Endodermal cell (in vitro differentiated cells): ENCODE measurements around the gene KDM1A. TPM values are rescaled to one million over a fixed set of nuclear protein-coding genes. Genes with fewer than 3 reads are reported as not detected.

ENCODE experiments used
- DNase-seq: peaks from one replicate; pipeline ENCODE4 v3.0.0-alpha.2; 2017
- H3K27ac ChIP-seq: 2 replicates; pipeline ENCODE4 v1.5.1; 2013; ENCODE audit warnings: mild to moderate bottlenecking, low read depth, low read length, moderate library complexity
- H3K27me3 ChIP-seq: 2 replicates; pipeline ENCODE4 v1.6.1; 2013; ENCODE audit warnings: mild to moderate bottlenecking, low read length, moderate library complexity; ENCODE audit not compliant: insufficient read depth, control insufficient read depth, poor library complexity, severe bottlenecking
- H3K36me3 ChIP-seq: 2 replicates; pipeline ENCODE4 v1.7.0; 2013; ENCODE audit warnings: mild to moderate bottlenecking, low read length, moderate library complexity; ENCODE audit not compliant: control insufficient read depth, insufficient read depth
- H3K4me1 ChIP-seq: one replicate; pipeline ENCODE4 v1.7.0; 2013; ENCODE audit warnings: low read length; ENCODE audit not compliant: control insufficient read depth, insufficient read depth
- H3K4me3 ChIP-seq: 2 replicates; pipeline ENCODE4 v1.5.1; 2013; ENCODE audit warnings: mild to moderate bottlenecking, low read length, moderate library complexity
- H3K9ac ChIP-seq: 2 replicates; pipeline ENCODE4 v1.6.1; 2013; ENCODE audit warnings: mild to moderate bottlenecking, low read length, moderate library complexity; ENCODE audit not compliant: poor library complexity, severe bottlenecking; ENCODE audit errors: extremely low read depth
- H3K9me3 ChIP-seq: 2 replicates; pipeline ENCODE4 v1.6.1; 2013; ENCODE audit warnings: mild to moderate bottlenecking, low read length, moderate library complexity; ENCODE audit not compliant: control insufficient read depth
- H3K27ac Mint-ChIP-seq: 2 replicates; pipeline ENCODE4 v1.8.0; 2020; ENCODE audit warnings: mixed read lengths
- H3K27me3 Mint-ChIP-seq: 2 replicates; pipeline ENCODE4 v1.8.0; 2021; ENCODE audit warnings: mild to moderate bottlenecking, mixed read lengths; ENCODE audit not compliant: insufficient read depth
- H3K36me3 Mint-ChIP-seq: 2 replicates; pipeline ENCODE4 v1.8.0; 2020; ENCODE audit warnings: low read depth, mixed read lengths
- H3K4me1 Mint-ChIP-seq: 2 replicates; pipeline ENCODE4 v1.8.0; 2020; ENCODE audit warnings: mixed read lengths
- H3K4me3 Mint-ChIP-seq: 2 replicates; pipeline ENCODE4 v1.8.0; 2020; ENCODE audit warnings: mild to moderate bottlenecking, moderate library complexity, mixed read lengths
- H3K9me3 Mint-ChIP-seq: 2 replicates; pipeline ENCODE4 v1.8.0; 2020; ENCODE audit warnings: mild to moderate bottlenecking, mixed read lengths
- WGBS, 2 experiments: methylation state at CpG; one replicate each; pipeline versions ENCODE4 v1.1.5 to v1.1.7; 2013; ENCODE audit warnings: missing lambda C conversion rate in 2 of 2, mixed read lengths in 1 of 2; ENCODE audit not compliant: insufficient coverage in 1 of 2, insufficient read length in 1 of 2; 5-methylcytosine and 5-hydroxymethylcytosine counted together
- total RNA-seq, 2 donors: library from RNA; stranded (reverse); fragmentation: NEBNext Ultra II Directional in 1 of 2; extraction: Animal tissue kit (Norgen Biotek cat#: 25700) in 1 of 2; gene quantifications; 2 replicates in 1 of 2; 3 replicates in 1 of 2; pipeline ENCODE4 v1.2.1, GENCODE V29; 2021
- TF ChIP-seq, protein P1 (sequence below): fragments of 200-600 bp; sonication (generic); conservative IDR thresholded peaks from 2 replicates; pipeline ENCODE4 v1.5.0; 2021; ENCODE audit warnings: antibody characterized with exemption, mild to moderate bottlenecking

KDM1A gene
- total RNA-seq, 2 donors from 2014 or later: 153 to 204 TPM

DNA sequence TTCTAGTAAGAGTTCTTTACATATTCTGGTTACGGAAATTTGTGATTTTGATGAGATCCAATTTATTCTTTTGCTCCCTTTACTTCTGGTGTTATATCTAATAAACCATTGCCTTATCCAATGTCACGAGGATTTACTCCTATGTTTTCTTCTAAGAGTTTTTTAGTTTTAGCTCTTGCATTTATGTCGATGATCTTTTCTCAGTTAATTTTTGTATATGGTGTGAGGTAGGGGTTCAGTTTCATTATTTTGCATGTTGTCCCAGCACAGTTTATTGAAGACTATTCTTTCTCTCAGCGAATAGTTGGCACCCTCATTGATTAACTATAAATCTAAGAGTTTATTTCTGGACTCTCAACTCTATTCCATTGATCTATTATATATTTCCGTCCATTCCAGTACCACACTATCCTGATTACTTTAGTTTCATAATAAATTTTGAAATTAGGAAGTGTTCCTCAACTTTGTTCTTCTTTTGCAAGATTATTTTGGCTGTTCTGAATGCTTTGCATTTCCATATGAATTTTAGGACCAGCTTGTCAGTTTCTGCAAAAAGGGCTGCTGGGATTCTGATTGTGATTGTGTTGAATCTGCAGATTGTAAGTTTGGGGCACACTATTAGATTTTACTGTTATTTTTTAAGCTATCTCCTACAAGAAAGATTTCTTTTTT, 4.0 kb downstream of the KDM1A start:
- no peak for DNase-seq
- H3K4me1 ChIP-seq: no peaks in the 10 kb centered on the region
- no peak overlapping the region for H3K9ac ChIP-seq
- Mint-ChIP-seq H3K4me1 (peaks cover 8% of the 10 kb centered on the region), H3K27me3 (no peaks in the 10 kb centered on the region), H3K36me3 (peaks cover 20% of the 10 kb centered on the region), H3K27ac (no peak overlapping the region), H3K9me3 (peaks cover 26% of the 10 kb centered on the region), H3K4me3 (no peak overlapping the region)
- peaks cover 30% of the 10 kb centered on the region for H3K9me3 ChIP-seq
- no peak overlapping the region for H3K27ac ChIP-seq
- H3K36me3 ChIP-seq: peaks cover 6% of the 10 kb centered on the region
- peak overlapping the region; percentile 43 for H3K4me3 ChIP-seq
- H3K27me3 ChIP-seq: no peaks in the 10 kb centered on the region
- 96% methylated on average over 5 of the region's 5 CpGs; no CpG with 5 or more reads in 1 of the 2 experiments for WGBS, 2 experiments
- TF ChIP-seq, protein P1, sequence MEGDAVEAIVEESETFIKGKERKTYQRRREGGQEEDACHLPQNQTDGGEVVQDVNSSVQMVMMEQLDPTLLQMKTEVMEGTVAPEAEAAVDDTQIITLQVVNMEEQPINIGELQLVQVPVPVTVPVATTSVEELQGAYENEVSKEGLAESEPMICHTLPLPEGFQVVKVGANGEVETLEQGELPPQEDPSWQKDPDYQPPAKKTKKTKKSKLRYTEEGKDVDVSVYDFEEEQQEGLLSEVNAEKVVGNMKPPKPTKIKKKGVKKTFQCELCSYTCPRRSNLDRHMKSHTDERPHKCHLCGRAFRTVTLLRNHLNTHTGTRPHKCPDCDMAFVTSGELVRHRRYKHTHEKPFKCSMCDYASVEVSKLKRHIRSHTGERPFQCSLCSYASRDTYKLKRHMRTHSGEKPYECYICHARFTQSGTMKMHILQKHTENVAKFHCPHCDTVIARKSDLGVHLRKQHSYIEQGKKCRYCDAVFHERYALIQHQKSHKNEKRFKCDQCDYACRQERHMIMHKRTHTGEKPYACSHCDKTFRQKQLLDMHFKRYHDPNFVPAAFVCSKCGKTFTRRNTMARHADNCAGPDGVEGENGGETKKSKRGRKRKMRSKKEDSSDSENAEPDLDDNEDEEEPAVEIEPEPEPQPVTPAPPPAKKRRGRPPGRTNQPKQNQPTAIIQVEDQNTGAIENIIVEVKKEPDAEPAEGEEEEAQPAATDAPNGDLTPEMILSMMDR: no peak

DNA sequence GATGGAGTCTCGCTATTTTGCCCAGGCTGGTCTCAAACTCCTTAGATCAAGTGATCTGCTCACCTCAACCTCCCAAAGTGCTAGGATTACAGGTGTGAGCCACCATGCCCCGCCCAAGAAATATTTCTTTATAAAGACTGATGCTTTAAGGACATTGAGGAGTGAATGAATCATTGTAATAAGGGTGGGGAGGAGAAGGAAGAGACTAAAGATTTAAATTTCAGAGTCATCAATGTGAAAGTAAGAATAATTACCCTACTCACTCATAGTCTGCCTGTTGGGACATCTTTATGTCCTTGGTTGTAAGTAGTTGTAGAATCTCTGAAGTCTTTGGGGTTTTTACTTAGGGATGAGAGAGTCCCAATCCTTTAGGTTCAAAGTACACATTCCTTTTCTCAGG, 7.3 kb downstream of the KDM1A start:
- Histone ChIP-seq H3K9me3 (peaks cover 28% of the 10 kb centered on the region), H3K36me3 (peaks cover 9% of the 10 kb centered on the region), H3K27me3 (no peaks in the 10 kb centered on the region), H3K27ac (no peak overlapping the region), H3K4me1 (no peaks in the 10 kb centered on the region), H3K9ac (no peak overlapping the region), H3K4me3 (no peak overlapping the region)
- TF ChIP-seq, protein P1: no peak
- Mint-ChIP-seq H3K4me3 (no peak overlapping the region), H3K27ac (no peak overlapping the region), H3K4me1 (peaks cover 14% of the 10 kb centered on the region), H3K27me3 (no peaks in the 10 kb centered on the region), H3K9me3 (peaks cover 26% of the 10 kb centered on the region), H3K36me3 (peaks cover 25% of the 10 kb centered on the region)
- no peak for DNase-seq
- WGBS, 2 experiments: 93 to 95% methylated on average over 2 of the region's 2 CpGs

DNA sequence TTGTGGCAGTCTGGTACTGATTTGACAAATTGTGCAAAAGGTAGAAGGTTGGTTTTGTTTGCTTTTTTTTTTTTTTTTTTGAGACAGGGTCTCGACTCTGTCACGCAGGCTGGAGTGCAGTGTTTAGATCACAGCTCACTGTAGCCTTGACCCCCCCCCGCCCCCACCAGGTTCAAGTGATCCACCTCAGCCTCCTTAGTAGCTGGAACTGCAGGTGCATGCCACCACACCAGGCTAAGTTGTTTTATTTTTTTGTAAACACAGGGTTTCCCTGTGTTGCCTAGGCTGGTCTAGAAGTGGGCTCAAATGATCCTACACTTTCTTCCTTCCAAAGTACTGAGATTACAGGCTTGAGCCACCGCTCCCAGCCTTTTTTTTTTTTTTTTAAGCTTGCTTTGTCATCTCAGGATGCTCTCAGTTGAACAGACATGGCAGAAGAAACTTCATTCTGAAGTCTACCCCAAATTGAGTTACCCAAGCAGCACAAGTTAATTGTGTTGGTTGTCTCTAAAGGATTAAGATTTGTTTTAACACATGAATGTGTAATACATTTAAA, 8.2 kb downstream of the KDM1A start:
- no peak for DNase-seq
- no peak overlapping the region for H3K27ac ChIP-seq
- peaks cover 18% of the 10 kb centered on the region for H3K36me3 Mint-ChIP-seq
- H3K27ac Mint-ChIP-seq: no peak overlapping the region
- no peaks in the 10 kb centered on the region for H3K27me3 ChIP-seq
- H3K9ac ChIP-seq: no peak overlapping the region
- WGBS, 2 experiments: 81% methylated on average over 4 of the region's 4 CpGs; no CpG with 5 or more reads in 1 of the 2 experiments
- H3K9me3 ChIP-seq: peaks cover 19% of the 10 kb centered on the region
- H3K4me3 Mint-ChIP-seq: no peak overlapping the region
- peaks cover 5% of the 10 kb centered on the region for H3K36me3 ChIP-seq
- H3K4me1 ChIP-seq: no peaks in the 10 kb centered on the region
- TF ChIP-seq, protein P1: no peak
- H3K4me1 Mint-ChIP-seq: peaks cover 18% of the 10 kb centered on the region
- H3K4me3 ChIP-seq: no peak overlapping the region
- peaks cover 17% of the 10 kb centered on the region for H3K9me3 Mint-ChIP-seq
- H3K27me3 Mint-ChIP-seq: no peaks in the 10 kb centered on the region
